Large intestine (tissue), 1 donor: Measurements from ENCODE around the gene NCLN. TPM values are rescaled to one million over a fixed set of nuclear protein-coding genes. Genes with fewer than 3 reads are reported as not detected.

Source experiments
- polyA plus RNA-seq: library from polyadenylated mRNA; unstranded; fragments of 120-200 nt; gene quantifications from one replicate; pipeline ENCODE4 v1.2.1, GENCODE V29; 2013

NCLN gene
- polyA plus RNA-seq, 1 donor: 36.3 TPM

Other genes starting within 250 kb of the NCLN start
- gene ZNF77, start 241.0 kb upstream of the NCLN start, polyA plus RNA-seq: 7.4 TPM
- 2.1 TPM for gene TLE6, start 208.4 kb upstream of the NCLN start, polyA plus RNA-seq
- 87.9 TPM for gene TLE2, start 156.7 kb upstream of the NCLN start, polyA plus RNA-seq
- 335 TPM for gene TLE5, start 123.4 kb upstream of the NCLN start, polyA plus RNA-seq
- 157 TPM for gene GNA11, start 91.6 kb upstream of the NCLN start, polyA plus RNA-seq
- 2.1 TPM for gene GNA15, start 49.9 kb upstream of the NCLN start, polyA plus RNA-seq
- 0.55 TPM for gene S1PR4, start 7.2 kb upstream of the NCLN start, polyA plus RNA-seq
- gene CELF5, start 38.7 kb downstream of the NCLN start, polyA plus RNA-seq: 3.1 TPM
- 17.0 TPM for gene NFIC, start 180.7 kb downstream of the NCLN start, polyA plus RNA-seq